Measurements from ENCODE around the gene RBMS2. TPM values are rescaled to one million over a fixed set of nuclear protein-coding genes. Genes with fewer than 3 reads are reported as not detected.
A peak's percentile ranks its signal among the peaks of the same experiment; 100 is the strongest.

RBMS2 gene
- 10 to 100 TPM; 31.6 to 49.4 (median 40.4) TPM for total RNA-seq

- WGBS, result 1% methylated on average over 15 of the region's 15 CpGs
- Histone ChIP-seq H3K9me3 (no peaks in the 10 kb centered on the region), H3K27ac (replicated peaks in 1 of 4) (peak within 1 kb of the TSS; percentile 85 to 92 (median 86)), H3K27me3 (no peaks in the 10 kb centered on the region), H3K4me3 (peak within 1 kb of the TSS; percentile 51 to 68 (median 62)), H3K36me3 (no peaks in the 10 kb centered on the region), H3K4me1 (peaks cover 20 to 65% (median 54%) of the 10 kb centered on the region in 4 donors)
- no peak for DNase-seq (ENCODE audit: extremely low spot score)
- intact Hi-C loops (cut with DNase I), result loop anchor here (2.0 kb wide), 2 partner anchors 107 to 115 kb away; no protein-coding TSS in a partner anchor
- TF ChIP-seq EP300 (IDR thresholded peaks at IDR 0.05) (no peak), CTCF (IDR thresholded peaks at IDR 0.05) (peak in 1 of 3 experiments; percentile 11), POLR2A (IDR thresholded peaks at IDR 0.05; ENCODE audit: low read depth) (no peak), POLR2AphosphoS5 (IDR thresholded peaks at IDR 0.05) (peak; percentile 72 to 78)
Observed at GRCh38 chr12:56521590-56522371, at the start of gene RBMS2. RBMS2 (plus strand) TSS chr12:56521820; CDS start chr12:56522024, 204 bp downstream.

- peaks cover 0 to 18% (median 4%) of the 10 kb centered on the region in 4 donors for H3K36me3 ChIP-seq
- 96% methylated on average over 8 of the region's 9 CpGs for WGBS
- intact Hi-C loops (cut with DNase I), result no loop called here
- no peak overlapping the region for H3K27ac ChIP-seq (replicated peaks in 1 of 4)
- H3K4me1 ChIP-seq, result peaks cover 6 to 21% (median 12%) of the 10 kb centered on the region in 4 donors
- no peaks in the 10 kb centered on the region for H3K27me3 ChIP-seq
- H3K9me3 ChIP-seq, result no peaks in the 10 kb centered on the region
- no peak overlapping the region for H3K4me3 ChIP-seq
- TF ChIP-seq CTCF (IDR thresholded peaks at IDR 0.05) (no peak), POLR2A (IDR thresholded peaks at IDR 0.05; ENCODE audit: low read depth) (no peak)
- DNase-seq (ENCODE audit: extremely low spot score), result no peak
Observed at GRCh38 chr12:56474389-56474788, 47.2 kb upstream of the RBMS2 start.

- Histone ChIP-seq H3K36me3 (peaks cover 0 to 17% (median 4%) of the 10 kb centered on the region in 4 donors), H3K27me3 (no peaks in the 10 kb centered on the region), H3K4me1 (peaks cover 0 to 3% (median 0%) of the 10 kb centered on the region in 4 donors), H3K9me3 (no peaks in the 10 kb centered on the region), H3K4me3 (no peak overlapping the region), H3K27ac (replicated peaks in 1 of 4) (no peak overlapping the region)
- no peak for DNase-seq (ENCODE audit: extremely low spot score)
- intact Hi-C loops (cut with DNase I), result no loop called here
- TF ChIP-seq POLR2A (IDR thresholded peaks at IDR 0.05; ENCODE audit: low read depth) (no peak), POLR2AphosphoS5 (IDR thresholded peaks at IDR 0.05) (no peak), CTCF (IDR thresholded peaks at IDR 0.05) (no peak), EP300 (IDR thresholded peaks at IDR 0.05) (no peak)
- WGBS, result 87% methylated on average over 6 of the region's 6 CpGs
Observed at GRCh38 chr12:56476143-56476542, 45.5 kb upstream of the RBMS2 start.

GRCh38 chr12:56476972-56477432, 44.6 kb upstream of the RBMS2 start:
- Histone ChIP-seq H3K27me3 (no peaks in the 10 kb centered on the region), H3K4me3 (no peak overlapping the region), H3K36me3 (peaks cover 0 to 9% (median 4%) of the 10 kb centered on the region in 4 donors), H3K27ac (replicated peaks in 1 of 4) (no peak overlapping the region), H3K4me1 (no peaks in the 10 kb centered on the region), H3K9me3 (no peaks in the 10 kb centered on the region)
- TF ChIP-seq POLR2A (IDR thresholded peaks at IDR 0.05; ENCODE audit: low read depth) (no peak), POLR2AphosphoS5 (IDR thresholded peaks at IDR 0.05) (no peak), CTCF (IDR thresholded peaks at IDR 0.05) (no peak), EP300 (IDR thresholded peaks at IDR 0.05) (no peak)
- DNase-seq (ENCODE audit: extremely low spot score), result no peak
- no CpG with 5 or more reads among the region's 1 CpG for WGBS
- intact Hi-C loops (cut with DNase I), result no loop called here
